Activated CD8-positive, alpha-beta T cell treated with anti-CD3 and anti-CD28 coated beads for 36 hours (primary cell): ENCODE results near the gene KIRREL3. TPM values are rescaled to one million over a fixed set of nuclear protein-coding genes. Genes with fewer than 3 reads are reported as not detected.

Source experiments
- ATAC-seq: fragments of 200-7000 bp; cut with Tn5 transposase; one replicate; pipeline ENCODE4 v1.10.0; 2021; ENCODE audit warnings: mild to moderate bottlenecking, moderate library complexity
- CTCF ChIA-PET: fragments of 350-600 bp; sonication (Branson Sonifier 250); formaldehyde crosslinking; loops from one replicate; lab custom pipeline; 2021; ENCODE audit warnings: antibody characterized with exemption; lab: Charles Lee
- POLR2A ChIA-PET: fragments of 350-600 bp; sonication (Branson Sonifier 250); formaldehyde crosslinking; loops from one replicate; lab custom pipeline; 2021; ENCODE audit warnings: antibody characterized with exemption; lab: Charles Lee
- DNase-seq: peaks from one replicate; pipeline ENCODE4 v3.0.0-alpha.2; 2020
- H3K27ac Mint-ChIP-seq: one replicate; pipeline ENCODE4 v1.8.0; 2021; ENCODE audit warnings: mild to moderate bottlenecking, mixed read lengths
- H3K27me3 Mint-ChIP-seq: one replicate; pipeline ENCODE4 v1.8.0; 2021; ENCODE audit warnings: mixed read lengths
- H3K36me3 Mint-ChIP-seq: one replicate; pipeline ENCODE4 v1.8.0; 2021; ENCODE audit warnings: low read depth, mixed read lengths
- H3K4me1 Mint-ChIP-seq: one replicate; pipeline ENCODE4 v1.8.0; 2021; ENCODE audit warnings: low read depth, mixed read lengths
- H3K4me3 Mint-ChIP-seq: one replicate; pipeline ENCODE4 v1.8.0; 2021; ENCODE audit warnings: mild to moderate bottlenecking, moderate library complexity, mixed read lengths
- H3K9me3 Mint-ChIP-seq: one replicate; pipeline ENCODE4 v1.8.0; 2021; ENCODE audit warnings: mixed read lengths
- CTCF ChIP-seq: fragments of 200-600 bp; IDR thresholded peaks from one replicate; pipeline ENCODE4 v1.8.0; 2022; ENCODE audit warnings: antibody characterized with exemption, mild to moderate bottlenecking
- intact Hi-C: fragments of 100-400 bp; cut with micrococcal nuclease; formaldehyde crosslinking; loops from one replicate; pipeline ENCODE4 v1.10.0; 2022
- total RNA-seq, 2 experiments: library from RNA; stranded (reverse); gene quantifications; one replicate each; pipeline ENCODE4 v1.2.3, GENCODE V29; 2021

Gene KIRREL3
- total RNA-seq, 2 experiments from 2014 or later, result not detected

GRCh38 chr11:126595560-126595959, 405.0 kb downstream of the KIRREL3 start:
- peaks cover 4% of the 10 kb centered on the region for H3K27me3 Mint-ChIP-seq
- intact Hi-C loops, result no loop called here
- no peak for TF ChIP-seq CTCF
- no peaks in the 10 kb centered on the region for H3K9me3 Mint-ChIP-seq
- H3K4me1 Mint-ChIP-seq, result no peaks in the 10 kb centered on the region
- H3K36me3 Mint-ChIP-seq, result no peaks in the 10 kb centered on the region
- no peak for DNase-seq
- no peak for ATAC-seq
- CTCF ChIA-PET, result no interaction called here
- no peak overlapping the region for H3K27ac Mint-ChIP-seq
- H3K4me3 Mint-ChIP-seq, result no peak overlapping the region
- POLR2A ChIA-PET, result no interaction called here

GRCh38 chr11:126594921-126595367, 405.6 kb downstream of the KIRREL3 start:
- H3K27me3 Mint-ChIP-seq, result peaks cover 4% of the 10 kb centered on the region
- H3K36me3 Mint-ChIP-seq, result no peaks in the 10 kb centered on the region
- intact Hi-C loops, result no loop called here
- ChIA-PET CTCF (interaction anchor here (1.3 kb wide), 1 partner anchor 114 kb away, joined by 3 read pairs; no protein-coding TSS in a partner anchor), POLR2A (no interaction called here)
- no peaks in the 10 kb centered on the region for H3K9me3 Mint-ChIP-seq
- no peak overlapping the region for H3K4me3 Mint-ChIP-seq
- no peak for TF ChIP-seq CTCF
- H3K4me1 Mint-ChIP-seq, result no peaks in the 10 kb centered on the region
- ATAC-seq (no peak), DNase-seq (no peak)
- H3K27ac Mint-ChIP-seq, result no peak overlapping the region

DNA sequence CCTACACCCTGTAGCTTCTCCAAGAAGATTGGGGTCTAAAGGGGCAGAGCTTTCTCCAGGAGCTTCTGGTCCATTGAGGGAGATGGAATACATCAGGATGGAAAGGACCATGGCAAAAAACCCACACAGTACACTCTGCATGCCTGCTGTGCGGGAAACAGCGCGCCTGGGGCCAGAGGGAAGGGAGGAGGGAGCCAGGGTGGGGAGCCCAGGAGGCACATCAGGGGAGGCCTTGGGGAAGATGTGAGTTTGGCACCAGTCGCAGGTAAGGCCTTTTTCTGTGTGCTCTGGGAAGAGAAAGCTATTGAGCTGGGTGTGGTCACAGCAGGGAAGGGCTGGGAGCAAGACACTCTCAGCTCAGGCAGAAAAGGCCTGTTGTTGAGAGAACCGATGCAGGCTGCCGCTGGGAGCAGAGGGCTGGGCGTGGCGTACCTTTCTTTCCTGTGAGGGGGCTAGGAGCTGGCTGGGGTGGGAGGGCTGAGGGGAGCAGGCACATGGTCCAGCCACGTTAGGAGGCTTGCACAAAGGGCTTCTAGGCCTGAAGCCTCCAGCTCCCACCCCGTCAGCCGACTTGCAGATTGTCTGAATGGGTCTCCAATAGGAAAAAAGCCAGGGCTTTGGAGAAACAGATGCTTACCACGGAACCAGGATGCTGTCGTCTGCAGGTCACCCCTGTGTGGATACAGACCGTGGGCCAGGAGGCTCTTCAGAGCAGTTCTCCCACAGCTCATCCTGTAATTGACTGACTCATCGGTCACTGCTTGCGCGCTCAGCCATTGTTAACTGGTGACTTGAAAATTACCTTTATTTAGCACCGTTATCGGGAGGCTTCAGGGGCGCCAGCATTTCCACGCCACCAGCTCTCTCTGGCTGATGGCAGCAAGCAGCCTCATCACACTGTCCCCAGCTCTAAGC, 407.8 kb downstream of the KIRREL3 start:
- H3K27ac Mint-ChIP-seq, result no peak overlapping the region
- DNase-seq, result no peak
- H3K36me3 Mint-ChIP-seq, result no peaks in the 10 kb centered on the region
- no peak for TF ChIP-seq CTCF
- ATAC-seq, result no peak
- intact Hi-C loops, result no loop called here
- no peaks in the 10 kb centered on the region for H3K27me3 Mint-ChIP-seq
- H3K4me1 Mint-ChIP-seq, result no peaks in the 10 kb centered on the region
- H3K4me3 Mint-ChIP-seq, result no peak overlapping the region
- no peaks in the 10 kb centered on the region for H3K9me3 Mint-ChIP-seq
- CTCF ChIA-PET, result interaction anchor here (1.1 kb wide), 1 partner anchor 14 kb away, joined by 4 read pairs; no protein-coding TSS in a partner anchor
- POLR2A ChIA-PET, result no interaction called here

- Mint-ChIP-seq H3K4me1 (no peaks in the 10 kb centered on the region), H3K4me3 (no peak overlapping the region), H3K9me3 (no peaks in the 10 kb centered on the region), H3K27ac (no peak overlapping the region), H3K27me3 (no peaks in the 10 kb centered on the region), H3K36me3 (no peaks in the 10 kb centered on the region)
- TF ChIP-seq CTCF, result no peak
- ATAC-seq (no peak), DNase-seq (no peak)
- POLR2A ChIA-PET, result no interaction called here
- intact Hi-C loops, result no loop called here
- CTCF ChIA-PET, result no interaction called here
Observed at GRCh38 chr11:126591966-126592489, 408.5 kb downstream of the KIRREL3 start.

DNA sequence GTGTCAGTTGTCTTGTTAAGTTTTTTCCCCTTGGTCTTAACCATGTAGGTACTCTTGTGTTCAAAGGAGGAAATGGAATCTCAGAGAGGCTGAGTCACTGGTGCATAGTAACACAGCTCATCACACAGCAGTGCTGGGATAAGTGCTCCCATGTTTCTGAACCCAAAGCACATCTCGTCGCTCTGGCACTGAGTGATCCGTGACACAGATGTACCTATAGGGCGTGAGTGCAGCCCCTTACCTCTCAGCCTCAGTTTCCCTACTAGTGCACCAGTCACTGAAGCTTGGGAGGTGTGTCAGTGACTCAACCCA, 411.1 kb downstream of the KIRREL3 start:
- ChIA-PET POLR2A (interaction anchor here (0.6 kb wide), 1 partner anchor 583 kb away, joined by 5 read pairs; no protein-coding TSS in a partner anchor), CTCF (no interaction called here)
- Mint-ChIP-seq H3K4me3 (no peak overlapping the region), H3K27ac (no peak overlapping the region), H3K27me3 (no peaks in the 10 kb centered on the region), H3K9me3 (no peaks in the 10 kb centered on the region), H3K36me3 (no peaks in the 10 kb centered on the region), H3K4me1 (no peaks in the 10 kb centered on the region)
- no peak for ATAC-seq
- no peak for DNase-seq
- intact Hi-C loops, result no loop called here
- no peak for TF ChIP-seq CTCF
